ENCODE data around the gene TKTL1. TPM values are rescaled to one million over a fixed set of nuclear protein-coding genes. Genes with fewer than 3 reads are reported as not detected.

Gene TKTL1
- total RNA-seq, 4 donors from 2014 or later, result 0.07 to 0.98 TPM; not detected in 2

- no peaks in the 10 kb centered on the region for H3K9me3 ChIP-seq
- peak within 1 kb of the TSS; percentile 56 to 64 for H3K4me3 ChIP-seq
- peak; percentile 79 to 82 for DNase-seq
- no peaks in the 10 kb centered on the region for H3K36me3 ChIP-seq
- H3K4me1 ChIP-seq, result no peaks in the 10 kb centered on the region
- TF ChIP-seq CTCF (IDR thresholded peaks at IDR 0.05), result peak in 3 of 4 experiments; percentile 5 to 23 (median 18)
- TF ChIP-seq POLR2A (IDR thresholded peaks at IDR 0.05), result peak; percentile 23 to 60
- peak within 1 kb of the TSS; percentile 95 to 98 for H3K27ac ChIP-seq
- intact Hi-C loops (cut with DNase I; ENCODE audit: low total_unique reads), result no loop called here
- no peaks in the 10 kb centered on the region for H3K27me3 ChIP-seq
Observed at GRCh38 chrX:154374313-154375155, 78.9 kb downstream of the TKTL1 start, which contains the start of gene FLNA. Gene FLNA, minus strand, starts transcription at chrX:154374634. Its CDS starts 3,389 bp downstream, at chrX:154371245.

DNA sequence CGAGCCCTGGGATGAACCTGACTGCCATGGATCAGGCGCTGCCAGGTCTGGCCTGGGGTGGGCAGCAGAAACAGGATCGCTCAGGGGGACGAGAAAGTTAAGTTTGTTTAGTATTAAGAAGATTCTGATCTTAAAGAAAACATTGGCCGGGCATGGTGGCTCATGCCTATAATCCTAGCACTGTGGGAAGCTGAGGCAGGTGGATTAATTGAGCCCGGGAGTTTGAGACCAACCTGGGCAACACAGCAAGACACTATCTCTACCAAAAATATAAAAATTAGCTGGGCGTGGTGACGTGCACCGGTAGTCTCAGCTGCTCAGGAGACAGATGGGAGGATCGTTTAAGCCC is 79.5 kb downstream of the TKTL1 start:
- TF ChIP-seq CTCF (IDR thresholded peaks at IDR 0.05), result no peak
- TF ChIP-seq POLR2A (IDR thresholded peaks at IDR 0.05), result no peak
- intact Hi-C loops (cut with DNase I; ENCODE audit: low total_unique reads), result no loop called here
- Histone ChIP-seq H3K27ac (peak overlapping the region; percentile 95 to 98), H3K4me1 (no peaks in the 10 kb centered on the region), H3K4me3 (peak overlapping the region; percentile 22 to 64), H3K9me3 (no peaks in the 10 kb centered on the region), H3K27me3 (no peaks in the 10 kb centered on the region), H3K36me3 (no peaks in the 10 kb centered on the region)
- no peak for DNase-seq

DNA sequence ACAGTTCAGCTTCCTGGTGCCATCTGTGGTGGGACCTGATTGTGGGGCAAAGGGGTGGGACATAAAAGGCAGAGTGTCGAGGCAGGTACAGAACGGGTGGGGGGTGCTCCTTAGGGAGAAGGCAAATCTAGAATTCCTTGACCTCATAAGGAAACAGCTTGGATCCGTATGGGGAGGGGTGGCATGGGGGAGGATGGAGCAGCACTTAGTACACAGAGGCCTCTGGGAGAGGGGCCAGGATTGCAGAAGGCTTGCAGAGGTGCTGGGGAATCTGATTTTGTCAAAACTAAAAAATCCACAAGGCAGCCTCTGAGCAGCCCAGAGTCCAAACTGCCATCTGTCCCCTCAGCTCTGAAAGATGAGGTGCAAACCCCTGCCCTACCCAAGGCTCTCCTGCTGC is 81.2 kb downstream of the TKTL1 start:
- H3K36me3 ChIP-seq, result no peaks in the 10 kb centered on the region
- peak in 1 of 2 donors; percentile 12 for TF ChIP-seq POLR2A (IDR thresholded peaks at IDR 0.05)
- TF ChIP-seq CTCF (IDR thresholded peaks at IDR 0.05), result no peak
- H3K27me3 ChIP-seq, result no peaks in the 10 kb centered on the region
- H3K9me3 ChIP-seq, result no peaks in the 10 kb centered on the region
- intact Hi-C loops (cut with DNase I; ENCODE audit: low total_unique reads), result no loop called here
- peak; percentile 74 to 90 for DNase-seq
- peak overlapping the region; percentile 95 to 98 for H3K27ac ChIP-seq
- no peaks in the 10 kb centered on the region for H3K4me1 ChIP-seq
- no peak overlapping the region for H3K4me3 ChIP-seq

DNA sequence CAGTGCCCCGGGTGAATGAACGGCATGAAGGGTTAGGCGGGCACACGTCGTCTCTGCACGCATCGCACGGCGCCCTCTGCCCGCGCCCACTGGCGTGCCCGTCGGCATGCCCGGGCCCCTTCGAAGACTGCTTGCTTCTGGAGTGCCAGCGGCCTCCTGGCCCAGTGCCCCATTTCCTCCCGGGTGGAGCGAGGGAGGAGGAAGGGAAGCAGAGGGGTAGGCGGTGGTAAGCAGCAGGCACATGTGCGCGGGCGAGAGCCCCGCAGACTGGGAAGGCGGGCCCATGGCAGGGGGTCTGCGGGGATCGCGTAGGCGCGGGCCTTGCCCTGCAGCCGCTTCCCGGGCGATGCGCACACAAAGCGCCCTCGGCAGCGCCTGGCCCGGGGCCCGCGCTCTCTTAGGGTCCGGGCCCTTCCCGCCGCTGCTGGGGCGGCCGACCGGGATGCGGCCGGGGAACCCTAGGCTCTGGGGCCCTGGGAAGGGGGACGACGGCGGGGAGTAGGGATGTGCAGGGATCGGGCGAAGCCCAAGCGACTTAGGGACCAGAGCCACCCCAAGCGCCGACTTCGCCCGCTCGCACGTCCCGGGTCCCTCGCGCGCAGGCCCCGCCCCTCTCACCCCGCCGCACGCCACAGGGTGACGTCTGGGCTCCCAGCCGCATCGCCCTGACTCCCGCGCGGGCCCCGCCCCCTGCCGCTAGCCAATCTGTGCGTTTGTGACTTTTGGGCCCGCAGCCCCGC is 82.6 kb downstream of the TKTL1 start:
- intact Hi-C loops (cut with DNase I; ENCODE audit: low total_unique reads), result no loop called here
- no peak for TF ChIP-seq CTCF (IDR thresholded peaks at IDR 0.05)
- peak; percentile 88 to 97 for TF ChIP-seq POLR2A (IDR thresholded peaks at IDR 0.05)
- H3K4me1 ChIP-seq, result no peaks in the 10 kb centered on the region
- peak overlapping the region; percentile 95 to 98 for H3K27ac ChIP-seq
- H3K27me3 ChIP-seq, result no peaks in the 10 kb centered on the region
- no peaks in the 10 kb centered on the region for H3K9me3 ChIP-seq
- peak overlapping the region; percentile 33 to 40 for H3K4me3 ChIP-seq
- H3K36me3 ChIP-seq, result no peaks in the 10 kb centered on the region
- DNase-seq, result peak in 1 of 2 donors; percentile 73

All from uterus (tissue), 4 donors.